MG63 (cell line): ENCODE results near the gene FOXO1. TPM values are rescaled to one million over a fixed set of nuclear protein-coding genes. Genes with fewer than 3 reads are reported as not detected.

Source experiments
- DNase-seq: peaks from one replicate; pipeline ENCODE4 v3.0.0-alpha.2; 2020
- H3K27me3 ChIP-seq: fragments of 250-450 bp; sonication (Bioruptor Pico); 2 replicates; pipeline ENCODE4 v1.5.1; 2020; ENCODE audit warnings: mild to moderate bottlenecking, moderate library complexity
- H3K36me3 ChIP-seq: fragments of 250-450 bp; sonication (Bioruptor Pico); 2 replicates; pipeline ENCODE4 v1.5.1; 2020; ENCODE audit warnings: mild to moderate bottlenecking, moderate library complexity
- H3K4me3 ChIP-seq: fragments of 250-450 bp; sonication (Bioruptor Pico); 2 replicates; pipeline ENCODE4 v1.5.1; 2020; ENCODE audit warnings: mild to moderate bottlenecking, moderate library complexity
- H3K9me3 ChIP-seq: fragments of 250-450 bp; sonication (Bioruptor Pico); 2 replicates; pipeline ENCODE4 v1.5.1; 2020; ENCODE audit warnings: mild to moderate bottlenecking, moderate library complexity
- total RNA-seq: library from RNA; depleted of rRNA; stranded (reverse); fragments of >200 nt; shearing (Covaris generic); gene quantifications from 2 replicates; pipeline ENCODE4 v1.2.3, GENCODE V29; 2014; ENCODE audit warnings: low replicate concordance

The FOXO1 gene
- total RNA-seq, 1 experiment from 2014 or later: 1.7 TPM

GRCh38 chr13:40528881-40529280 lies 137.6 kb downstream of the FOXO1 start:
- H3K4me3 ChIP-seq: no peak overlapping the region
- no peaks in the 10 kb centered on the region for H3K36me3 ChIP-seq
- no peaks in the 10 kb centered on the region for H3K27me3 ChIP-seq
- H3K9me3 ChIP-seq: 0 out of 2 replicates have a peak, but pooled peaks cover 3% of the 10 kb centered on the region
- no peak for DNase-seq

- Histone ChIP-seq H3K36me3 (no peaks in the 10 kb centered on the region), H3K4me3 (no peak overlapping the region), H3K9me3 (0 out of 2 replicates have a peak, but pooled peaks cover 3% of the 10 kb centered on the region), H3K27me3 (no peaks in the 10 kb centered on the region)
- no peak for DNase-seq
Measured at GRCh38 chr13:40527914-40528313, 138.5 kb downstream of the FOXO1 start.

GRCh38 chr13:40522282-40522681 lies 144.2 kb downstream of the FOXO1 start:
- Histone ChIP-seq H3K4me3 (no peak overlapping the region), H3K27me3 (no peaks in the 10 kb centered on the region)
- no peak for DNase-seq

GRCh38 chr13:40520916-40521315 lies 145.5 kb downstream of the FOXO1 start:
- Histone ChIP-seq H3K27me3 (no peaks in the 10 kb centered on the region), H3K4me3 (no peak overlapping the region), H3K36me3 (no peaks in the 10 kb centered on the region), H3K9me3 (no peaks in the 10 kb centered on the region)
- DNase-seq: no peak

More at GRCh38 chr13:40522282-40522681, 144.2 kb downstream of the FOXO1 start:
- Histone ChIP-seq H3K9me3 (no peaks in the 10 kb centered on the region), H3K36me3 (no peaks in the 10 kb centered on the region)

- Histone ChIP-seq H3K27me3 (no peaks in the 10 kb centered on the region), H3K4me3 (no peak overlapping the region), H3K9me3 (no peaks in the 10 kb centered on the region), H3K36me3 (no peaks in the 10 kb centered on the region)
- no peak for DNase-seq
Measured at GRCh38 chr13:40519637-40520036, 146.8 kb downstream of the FOXO1 start.

GRCh38 chr13:40518481-40518882 lies 148.0 kb downstream of the FOXO1 start:
- Histone ChIP-seq H3K27me3 (no peaks in the 10 kb centered on the region), H3K36me3 (no peaks in the 10 kb centered on the region), H3K9me3 (no peaks in the 10 kb centered on the region), H3K4me3 (no peak overlapping the region)
- no peak for DNase-seq

- no peak for DNase-seq
- Histone ChIP-seq H3K27me3 (no peaks in the 10 kb centered on the region), H3K4me3 (no peak overlapping the region), H3K36me3 (no peaks in the 10 kb centered on the region), H3K9me3 (no peaks in the 10 kb centered on the region)
Measured at GRCh38 chr13:40517486-40518480, 148.7 kb downstream of the FOXO1 start.

- no peaks in the 10 kb centered on the region for H3K27me3 ChIP-seq
- H3K36me3 ChIP-seq: no peaks in the 10 kb centered on the region
- no peaks in the 10 kb centered on the region for H3K9me3 ChIP-seq
- DNase-seq: no peak
- no peak overlapping the region for H3K4me3 ChIP-seq
Measured at GRCh38 chr13:40515702-40516101, 150.7 kb downstream of the FOXO1 start.

GRCh38 chr13:40514802-40515201 lies 151.6 kb downstream of the FOXO1 start:
- H3K9me3 ChIP-seq: no peaks in the 10 kb centered on the region
- no peaks in the 10 kb centered on the region for H3K36me3 ChIP-seq
- no peak overlapping the region for H3K4me3 ChIP-seq
- no peaks in the 10 kb centered on the region for H3K27me3 ChIP-seq
- no peak for DNase-seq

GRCh38 chr13:40509876-40510275 lies 156.6 kb downstream of the FOXO1 start:
- H3K27me3 ChIP-seq: no peaks in the 10 kb centered on the region
- H3K36me3 ChIP-seq: no peaks in the 10 kb centered on the region
- no peak overlapping the region for H3K4me3 ChIP-seq
- no peak for DNase-seq
- no peaks in the 10 kb centered on the region for H3K9me3 ChIP-seq

- no peak for DNase-seq
- Histone ChIP-seq H3K4me3 (no peak overlapping the region), H3K9me3 (no peaks in the 10 kb centered on the region), H3K36me3 (no peaks in the 10 kb centered on the region), H3K27me3 (no peaks in the 10 kb centered on the region)
Measured at GRCh38 chr13:40508767-40509342, 157.6 kb downstream of the FOXO1 start.

GRCh38 chr13:40508127-40508526 lies 158.3 kb downstream of the FOXO1 start:
- H3K9me3 ChIP-seq: no peaks in the 10 kb centered on the region; the same call in 1 of the 2 replicates
- no peaks in the 10 kb centered on the region for H3K36me3 ChIP-seq
- DNase-seq: peak; percentile 50
- no peaks in the 10 kb centered on the region for H3K27me3 ChIP-seq
- no peak overlapping the region for H3K4me3 ChIP-seq

GRCh38 chr13:40506592-40507446 lies 159.6 kb downstream of the FOXO1 start:
- DNase-seq: no peak
- H3K36me3 ChIP-seq: no peaks in the 10 kb centered on the region
- no peaks in the 10 kb centered on the region for H3K27me3 ChIP-seq
- no peak overlapping the region for H3K4me3 ChIP-seq
- H3K9me3 ChIP-seq: no peaks in the 10 kb centered on the region; the same call in 1 of the 2 replicates
